ENCODE results near the gene SNX22. TPM values are rescaled to one million over a fixed set of nuclear protein-coding genes. Genes with fewer than 3 reads are reported as not detected.

SNX22 gene
- total and polyA plus RNA-seq, 9 of the 15 experiments (the other 6 are each of a cell fraction or from before 2014, with no cell fraction given): 0.91 to 3.0 (median 2.0) TPM

- TF ChIP-seq STAT6 (CRISPR knock-in tag; IDR thresholded peaks at IDR 0.05) (no peak), UBTF (IDR thresholded peaks at IDR 0.05; ENCODE audit: borderline replicate concordance in 1 of 2, low read depth in 2 of 2, low read length in 2 of 2) (no peak), ZNF780A (CRISPR knock-in tag; IDR thresholded peaks at IDR 0.05) (no peak), MED1 (CRISPR knock-in tag; IDR thresholded peaks at IDR 0.05; ENCODE audit: borderline replicate concordance) (no peak), ZBTB7A (IDR thresholded peaks at IDR 0.05; ENCODE audit: borderline replicate concordance, control insufficient read depth, low read depth, low read length) (no peak), RBM25 (IDR thresholded peaks at IDR 0.05; ENCODE audit: low read depth, low read length, severe bottlenecking) (peak; percentile 22), TAF15 (IDR thresholded peaks at IDR 0.05; ENCODE audit: low read depth, low read length) (no peak), BMI1 (IDR thresholded peaks at IDR 0.05; ENCODE audit: low read length) (no peak), ARHGAP35 (IDR thresholded peaks at IDR 0.05; ENCODE audit: partially characterized antibody) (no peak), DEAF1 (CRISPR knock-in tag; IDR thresholded peaks at IDR 0.05) (no peak), CTCF (IDR thresholded peaks at IDR 0.05 in 2 of 3, conservative IDR thresholded peaks at IDR 0.05 in 1 of 3; ENCODE audit: insufficient read depth in 2 of 3, low read depth in 1 of 3, low read length in 3 of 3) (peak; percentile 49 to 56 (median 54)), HOMEZ (CRISPR knock-in tag; IDR thresholded peaks at IDR 0.05) (no peak), NR3C1 (CRISPR knock-in tag; IDR thresholded peaks at IDR 0.05) (no peak), ZBTB49 (CRISPR knock-in tag; IDR thresholded peaks at IDR 0.05; ENCODE audit: borderline replicate concordance) (no peak)
Observed at GRCh38 chr15:64149424-64149823, 2.1 kb upstream of the SNX22 start (continued).

Data from K562 (cell line).